Sigmoid colon (tissue), 7 donors: Measurements from ENCODE around the gene ZNF385C. TPM values are rescaled to one million over a fixed set of nuclear protein-coding genes. Genes with fewer than 3 reads are reported as not detected.

Source experiments
- DNase-seq: peaks from one replicate; pipeline ENCODE4 v3.0.0-alpha.2; 2019
- H3K27ac ChIP-seq, 4 donors: fragments of 200-600 bp; sonication (generic); one replicate each; pipeline ENCODE4 v1.5.1; 2016 to 2019; ENCODE audit warnings: mild to moderate bottlenecking in 1 of 4
- H3K27me3 ChIP-seq, 3 donors: fragments of 200-600 bp; sonication (generic); one replicate each; pipeline ENCODE4 v1.5.1; 2019; ENCODE audit warnings: mild to moderate bottlenecking in 1 of 3
- H3K36me3 ChIP-seq, 4 donors: fragments of 200-600 bp; sonication (generic); one replicate each; pipeline ENCODE4 v1.5.1; 2016 to 2019
- H3K4me1 ChIP-seq, 4 donors: fragments of 200-600 bp; sonication (generic); one replicate each; pipeline ENCODE4 v1.5.1; 2017 to 2019
- H3K4me3 ChIP-seq, 4 donors: fragments of 200-600 bp; sonication (generic); one replicate each; pipeline ENCODE4 v1.5.1; 2017 to 2019; ENCODE audit warnings: mild to moderate bottlenecking in 2 of 4, moderate library complexity in 1 of 4
- H3K9me3 ChIP-seq, 4 donors: fragments of 200-600 bp in 3 of 4; sonication (generic) in 3 of 4; one replicate each; pipeline versions ENCODE4 v1.5.1 to v1.6.1; 2013 to 2019
- EP300 ChIP-seq, 4 donors: sonication (generic); formaldehyde crosslinking; IDR thresholded peaks; one replicate each; pipeline ENCODE4 v1.6.1; 2017; ENCODE audit warnings: antibody characterized with exemption in 4 of 4
- POLR2A ChIP-seq, 2 donors: fragments of 450-650 bp; IDR thresholded peaks; one replicate each; pipeline ENCODE4 v1.6.1; 2016; ENCODE audit warnings: antibody characterized with exemption in 2 of 2, mild to moderate bottlenecking in 2 of 2, moderate library complexity in 2 of 2
- POLR2AphosphoS5 ChIP-seq, 4 donors: sonication (generic); formaldehyde crosslinking; IDR thresholded peaks; one replicate each; pipeline ENCODE4 v1.6.1; 2017; ENCODE audit warnings: antibody characterized with exemption in 4 of 4
- WGBS, 2 donors: extraction: QIAGEN DNeasy Blood & Tissue Kit; methylation state at CpG; one replicate each; pipeline ENCODE4 v1.1.7; 2013; 5-methylcytosine and 5-hydroxymethylcytosine counted together
- intact Hi-C: fragments of 100-400 bp; cut with DNase I; formaldehyde crosslinking; loops from one replicate; pipeline ENCODE4 v1.15.1; 2023
- polyA plus RNA-seq, 3 donors: library from polyadenylated mRNA; stranded (reverse); fragments of 200-250 nt; gene quantifications; one replicate each; pipeline ENCODE4 v1.2.3, GENCODE V29; 2013
- total RNA-seq, 4 donors: library from RNA; depleted of rRNA; stranded (reverse); fragments of >200 nt; gene quantifications; one replicate each; pipeline ENCODE4 v1.1.0, GENCODE V29; 2016
- TF ChIP-seq, protein P1 (sequence below), 4 experiments: fragments of 450-650 bp in 3 of 4; fragments of 200-600 bp in 1 of 4; IDR thresholded peaks; one replicate each; pipeline ENCODE4 v1.5.1; 2016 to 2019; ENCODE audit warnings: antibody characterized with exemption in 4 of 4, mild to moderate bottlenecking in 3 of 4, moderate library complexity in 2 of 4
- donor health status: healthy with polysubstance abuse.
- donor health status: Bipolar disorder and iron deficiency.
- donor health status: healthy.

ZNF385C gene
- total and polyA plus RNA-seq, 7 donors, result 0.33 to 0.60 (median 0.42) TPM; not detected in 4

DNA sequence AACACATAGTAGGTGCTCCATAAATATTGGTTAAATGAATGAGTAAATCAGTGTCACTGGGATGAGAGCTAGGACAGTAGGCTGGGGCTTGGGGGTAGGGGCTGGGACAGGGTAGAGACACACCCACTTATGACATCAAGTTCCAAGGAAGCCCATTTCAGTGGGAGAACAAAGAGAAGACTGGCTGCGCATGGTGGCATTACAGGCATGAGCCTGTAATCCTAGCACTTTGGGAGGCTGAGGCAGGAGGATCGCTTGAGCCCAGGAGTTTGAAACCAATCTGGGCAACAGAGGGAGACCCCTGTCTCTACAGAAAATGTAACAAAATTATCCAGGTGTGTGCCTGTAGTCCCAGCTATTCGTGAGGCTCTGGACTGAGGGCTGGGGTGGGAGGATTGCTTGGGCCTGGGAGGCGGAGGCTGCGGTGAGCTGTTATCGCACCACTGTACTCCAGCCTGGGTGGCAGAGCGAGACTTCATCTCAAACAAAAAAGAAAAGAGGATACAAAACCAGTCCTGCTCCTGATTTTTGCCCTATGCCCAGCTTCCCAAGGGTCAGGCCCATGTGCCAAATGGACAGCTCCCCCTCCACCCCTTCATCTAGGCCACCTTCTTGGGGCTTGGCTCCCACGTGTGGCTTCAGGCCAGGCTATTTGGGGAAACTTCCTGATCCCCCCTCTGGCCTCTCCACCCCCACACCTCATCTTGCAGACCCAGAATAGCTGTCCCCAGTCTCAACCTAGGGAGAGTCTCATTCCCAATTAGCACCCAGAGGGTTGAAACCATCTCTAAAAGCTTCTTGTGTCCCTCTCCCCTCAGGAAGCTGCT lies 7.1 kb downstream of the ZNF385C start:
- WGBS, 2 donors, result 87 to 91% methylated on average over 8 of the region's 8 CpGs
- peaks cover 2 to 28% (median 4%) of the 10 kb centered on the region in 3 donors for H3K27me3 ChIP-seq

DNA sequence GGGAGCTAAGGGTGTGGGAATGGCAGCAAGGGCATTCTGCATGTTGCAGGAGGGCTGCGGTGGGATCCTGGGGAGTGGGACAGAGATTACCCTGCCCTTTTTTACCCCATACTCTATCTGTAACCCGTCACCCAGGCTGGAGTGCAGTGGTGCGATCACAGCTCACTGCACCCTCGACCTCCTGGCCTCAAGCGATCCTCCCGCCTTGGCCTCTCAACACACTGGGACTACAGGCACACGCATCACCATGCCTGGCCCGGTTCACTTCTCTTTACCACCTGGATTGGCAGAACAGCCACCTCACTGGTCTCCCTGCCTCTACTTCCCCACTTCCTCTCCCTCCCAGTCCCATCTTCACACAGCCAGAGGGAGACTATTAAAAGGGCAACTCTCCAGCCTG lies 9.5 kb downstream of the ZNF385C start:
- DNase-seq, result no peak
- Histone ChIP-seq H3K36me3 (no peaks in the 10 kb centered on the region), H3K27ac (no peak overlapping the region), H3K27me3 (peaks cover 0 to 9% (median 0%) of the 10 kb centered on the region in 3 donors), H3K9me3 (no peaks in the 10 kb centered on the region), H3K4me3 (no peak overlapping the region), H3K4me1 (no peaks in the 10 kb centered on the region)
- intact Hi-C loops, result no loop called here
- 77 to 89% methylated on average over 8 of the region's 8 CpGs for WGBS, 2 donors
- TF ChIP-seq EP300 (IDR thresholded peaks at IDR 0.05), result no peak

More for the DNA sequence above, 7.1 kb downstream of the ZNF385C start:
- no peaks in the 10 kb centered on the region for H3K9me3 ChIP-seq
- intact Hi-C loops, result no loop called here
- no peak overlapping the region for H3K27ac ChIP-seq
- no peaks in the 10 kb centered on the region for H3K36me3 ChIP-seq
- DNase-seq, result no peak
- TF ChIP-seq, protein P1, sequence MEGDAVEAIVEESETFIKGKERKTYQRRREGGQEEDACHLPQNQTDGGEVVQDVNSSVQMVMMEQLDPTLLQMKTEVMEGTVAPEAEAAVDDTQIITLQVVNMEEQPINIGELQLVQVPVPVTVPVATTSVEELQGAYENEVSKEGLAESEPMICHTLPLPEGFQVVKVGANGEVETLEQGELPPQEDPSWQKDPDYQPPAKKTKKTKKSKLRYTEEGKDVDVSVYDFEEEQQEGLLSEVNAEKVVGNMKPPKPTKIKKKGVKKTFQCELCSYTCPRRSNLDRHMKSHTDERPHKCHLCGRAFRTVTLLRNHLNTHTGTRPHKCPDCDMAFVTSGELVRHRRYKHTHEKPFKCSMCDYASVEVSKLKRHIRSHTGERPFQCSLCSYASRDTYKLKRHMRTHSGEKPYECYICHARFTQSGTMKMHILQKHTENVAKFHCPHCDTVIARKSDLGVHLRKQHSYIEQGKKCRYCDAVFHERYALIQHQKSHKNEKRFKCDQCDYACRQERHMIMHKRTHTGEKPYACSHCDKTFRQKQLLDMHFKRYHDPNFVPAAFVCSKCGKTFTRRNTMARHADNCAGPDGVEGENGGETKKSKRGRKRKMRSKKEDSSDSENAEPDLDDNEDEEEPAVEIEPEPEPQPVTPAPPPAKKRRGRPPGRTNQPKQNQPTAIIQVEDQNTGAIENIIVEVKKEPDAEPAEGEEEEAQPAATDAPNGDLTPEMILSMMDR (IDR thresholded peaks at IDR 0.05), result no peak
- no peak for TF ChIP-seq POLR2AphosphoS5 (IDR thresholded peaks at IDR 0.05)
- no peak for TF ChIP-seq EP300 (IDR thresholded peaks at IDR 0.05)
- no peak for TF ChIP-seq POLR2A (IDR thresholded peaks at IDR 0.05)
- H3K4me1 ChIP-seq, result no peaks in the 10 kb centered on the region
- H3K4me3 ChIP-seq, result no peak overlapping the region

DNA sequence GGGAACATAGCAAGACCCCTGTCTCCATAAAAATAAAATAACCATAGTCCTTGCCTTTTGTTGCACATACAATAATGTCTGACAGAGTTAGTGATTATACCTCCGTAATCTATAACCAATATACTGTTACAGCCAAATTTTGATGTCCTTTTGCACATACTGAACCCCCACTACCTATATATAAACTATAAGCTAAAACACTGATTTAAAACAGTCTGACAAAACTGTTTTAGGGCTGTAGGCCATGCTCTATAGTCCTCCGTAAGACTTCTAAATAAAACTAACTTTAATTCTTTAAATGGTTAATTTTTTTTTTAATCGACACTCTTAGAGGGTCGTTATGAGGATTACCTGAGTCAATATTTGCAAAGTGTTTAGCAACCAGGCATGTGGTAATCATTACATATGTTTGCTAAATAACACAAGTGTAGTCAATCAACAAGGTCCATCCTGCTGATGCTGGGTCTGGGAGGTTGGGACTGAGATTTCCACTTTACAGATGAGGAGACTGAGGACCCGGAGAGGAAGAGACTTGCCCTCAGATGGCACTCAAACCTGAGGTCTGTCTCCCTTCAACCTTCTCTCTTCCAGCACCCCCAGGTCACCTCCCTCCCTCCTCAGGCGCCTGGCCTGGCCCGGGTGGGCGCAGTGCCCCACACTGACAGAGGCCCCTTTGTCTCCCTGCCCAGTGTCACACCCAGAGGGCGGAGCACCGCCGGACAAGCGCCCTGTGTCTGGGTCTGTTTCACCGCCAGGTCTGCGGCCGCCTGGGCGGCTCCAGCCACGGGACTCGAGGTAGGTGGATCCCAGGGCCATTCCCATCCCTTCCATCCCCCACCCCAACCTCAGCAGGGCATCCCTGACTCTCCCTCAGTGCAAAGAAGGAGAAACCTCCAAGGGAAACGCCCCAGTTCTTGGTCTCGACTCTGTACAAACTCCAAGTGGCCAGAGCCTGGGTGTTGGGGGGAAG lies 10.3 kb downstream of the ZNF385C start:
- H3K4me1 ChIP-seq, result no peaks in the 10 kb centered on the region
- H3K4me3 ChIP-seq, result no peak overlapping the region
- H3K27me3 ChIP-seq, result peaks cover 0 to 9% (median 0%) of the 10 kb centered on the region in 3 donors
- no peaks in the 10 kb centered on the region for H3K36me3 ChIP-seq
- 23 to 65% methylated on average over 20 of the region's 20 CpGs for WGBS, 2 donors
- no peaks in the 10 kb centered on the region for H3K9me3 ChIP-seq
- intact Hi-C loops, result no loop called here
- DNase-seq, result no peak
- H3K27ac ChIP-seq, result no peak overlapping the region
- TF ChIP-seq EP300 (IDR thresholded peaks at IDR 0.05) (no peak), POLR2AphosphoS5 (IDR thresholded peaks at IDR 0.05) (peak in 1 of 4 donors; percentile 28)

DNA sequence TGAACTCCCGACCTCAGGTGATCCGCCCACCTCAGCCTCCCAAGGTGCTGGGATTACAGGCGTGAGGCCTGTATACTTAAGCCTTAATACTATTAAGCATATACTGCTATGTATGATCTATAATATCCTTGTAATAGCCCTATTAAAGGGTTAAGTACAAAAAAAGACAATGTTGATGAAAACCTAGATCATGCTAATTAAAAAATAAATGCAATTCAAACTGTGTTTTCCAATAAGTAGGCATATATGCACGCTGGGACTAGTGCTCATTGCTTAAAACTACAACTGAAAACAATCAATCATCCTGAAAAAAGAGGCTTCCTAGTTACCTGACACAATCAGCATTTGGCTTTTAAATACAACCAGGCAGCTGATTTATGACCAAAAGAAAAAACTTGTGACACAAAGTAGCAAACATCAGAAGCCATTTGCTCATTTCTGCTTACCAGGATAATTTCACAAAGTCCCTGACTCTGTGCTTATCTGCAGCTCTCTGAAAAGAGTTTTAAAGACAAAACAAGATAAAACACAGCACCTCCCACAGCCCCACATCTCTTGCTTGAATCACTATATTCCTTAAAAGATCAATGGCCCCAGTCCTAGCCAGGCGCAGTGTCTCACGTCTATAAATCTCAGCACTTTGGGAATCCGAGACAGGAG lies 11.1 kb downstream of the ZNF385C start:
- Histone ChIP-seq H3K4me3 (no peak overlapping the region), H3K27me3 (peaks cover 0 to 9% (median 0%) of the 10 kb centered on the region in 3 donors)
- intact Hi-C loops, result no loop called here

DNA sequence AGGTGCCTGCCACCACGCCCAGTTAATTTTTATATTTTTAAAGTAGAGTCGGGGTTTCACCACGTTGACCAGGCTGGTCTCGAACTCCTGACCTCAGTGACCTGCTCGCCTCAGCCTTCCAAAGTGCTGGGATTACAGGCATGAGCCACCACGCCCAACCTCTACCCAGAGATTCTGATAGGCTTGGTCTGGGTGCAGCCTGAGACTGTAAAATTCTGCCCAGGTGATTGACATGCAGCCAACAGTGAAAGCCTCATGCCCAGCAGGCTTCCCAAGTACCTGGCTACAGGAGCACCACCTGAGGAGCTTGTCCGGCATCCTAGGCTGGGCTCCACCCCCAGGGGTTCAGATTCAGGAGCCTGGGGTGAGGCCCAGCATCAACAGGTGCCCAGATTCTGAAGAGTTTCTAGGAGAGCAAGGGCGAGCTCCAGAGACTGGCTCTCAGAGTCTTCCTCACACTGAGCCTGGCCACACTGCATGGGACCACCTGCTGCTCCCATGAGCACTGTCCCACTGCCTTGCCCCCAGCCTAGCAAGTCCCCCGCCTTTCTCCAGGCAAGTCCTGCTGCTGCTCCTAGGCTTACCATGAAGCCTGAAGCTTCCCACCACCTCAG lies 16.6 kb downstream of the ZNF385C start:
- H3K9me3 ChIP-seq, result no peaks in the 10 kb centered on the region
- intact Hi-C loops, result no loop called here

More for the DNA sequence above, 11.1 kb downstream of the ZNF385C start:
- DNase-seq, result no peak
- WGBS, 2 donors, result 77 to 85% methylated on average over 7 of the region's 7 CpGs
- H3K4me1 ChIP-seq, result no peaks in the 10 kb centered on the region
- TF ChIP-seq POLR2AphosphoS5 (IDR thresholded peaks at IDR 0.05), result no peak
- no peak for TF ChIP-seq EP300 (IDR thresholded peaks at IDR 0.05)
- TF ChIP-seq, protein P1 (IDR thresholded peaks at IDR 0.05), result no peak
- TF ChIP-seq POLR2A (IDR thresholded peaks at IDR 0.05), result no peak
- H3K36me3 ChIP-seq, result no peaks in the 10 kb centered on the region
- no peak overlapping the region for H3K27ac ChIP-seq
- H3K9me3 ChIP-seq, result no peaks in the 10 kb centered on the region

More for the DNA sequence above, 16.6 kb downstream of the ZNF385C start:
- 42 to 79% methylated on average over 9 of the region's 9 CpGs for WGBS, 2 donors
- Histone ChIP-seq H3K27ac (no peak overlapping the region), H3K4me3 (no peak overlapping the region), H3K27me3 (no peaks in the 10 kb centered on the region), H3K36me3 (no peaks in the 10 kb centered on the region), H3K4me1 (no peaks in the 10 kb centered on the region)
- TF ChIP-seq POLR2A (IDR thresholded peaks at IDR 0.05) (no peak), EP300 (IDR thresholded peaks at IDR 0.05) (no peak), POLR2AphosphoS5 (IDR thresholded peaks at IDR 0.05) (no peak)
- TF ChIP-seq, protein P1 (IDR thresholded peaks at IDR 0.05), result no peak
- DNase-seq, result no peak
